GM19099 (cell line): ENCODE measurements around the gene RHEB.

Source experiments
- POLR2A ChIP-seq: IDR thresholded peaks from 3 replicates; pipeline ENCODE4 v1.6.1; 2011; ENCODE audit warnings: low read depth; ENCODE audit not compliant: insufficient read length; ENCODE audit errors: extremely low read depth

RHEB gene

GRCh38 chr7:151472644-151473380, 46.9 kb downstream of the RHEB start:
- no peak for TF ChIP-seq POLR2A

GRCh38 chr7:151470711-151471110, 49.0 kb downstream of the RHEB start:
- no peak for TF ChIP-seq POLR2A

DNA sequence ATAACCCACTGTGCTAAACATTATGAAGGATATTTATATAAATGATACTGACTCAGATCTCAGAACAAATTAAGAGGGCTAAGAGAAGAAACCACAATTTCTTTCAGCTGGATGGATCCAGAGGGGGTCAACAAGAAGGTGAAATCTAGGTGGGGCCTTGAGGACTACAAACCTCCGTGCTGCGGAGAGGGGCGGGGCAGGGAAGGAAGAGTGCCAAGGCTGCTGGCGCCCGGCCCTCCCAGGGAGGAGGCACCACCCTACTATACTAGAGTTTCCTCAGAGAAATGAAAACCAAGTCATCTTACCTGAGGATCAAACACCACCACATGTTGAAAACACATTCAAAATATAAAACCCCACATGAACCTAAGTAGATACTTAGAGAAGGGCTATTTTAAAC, 50.4 kb downstream of the RHEB start:
- TF ChIP-seq POLR2A = no peak

DNA sequence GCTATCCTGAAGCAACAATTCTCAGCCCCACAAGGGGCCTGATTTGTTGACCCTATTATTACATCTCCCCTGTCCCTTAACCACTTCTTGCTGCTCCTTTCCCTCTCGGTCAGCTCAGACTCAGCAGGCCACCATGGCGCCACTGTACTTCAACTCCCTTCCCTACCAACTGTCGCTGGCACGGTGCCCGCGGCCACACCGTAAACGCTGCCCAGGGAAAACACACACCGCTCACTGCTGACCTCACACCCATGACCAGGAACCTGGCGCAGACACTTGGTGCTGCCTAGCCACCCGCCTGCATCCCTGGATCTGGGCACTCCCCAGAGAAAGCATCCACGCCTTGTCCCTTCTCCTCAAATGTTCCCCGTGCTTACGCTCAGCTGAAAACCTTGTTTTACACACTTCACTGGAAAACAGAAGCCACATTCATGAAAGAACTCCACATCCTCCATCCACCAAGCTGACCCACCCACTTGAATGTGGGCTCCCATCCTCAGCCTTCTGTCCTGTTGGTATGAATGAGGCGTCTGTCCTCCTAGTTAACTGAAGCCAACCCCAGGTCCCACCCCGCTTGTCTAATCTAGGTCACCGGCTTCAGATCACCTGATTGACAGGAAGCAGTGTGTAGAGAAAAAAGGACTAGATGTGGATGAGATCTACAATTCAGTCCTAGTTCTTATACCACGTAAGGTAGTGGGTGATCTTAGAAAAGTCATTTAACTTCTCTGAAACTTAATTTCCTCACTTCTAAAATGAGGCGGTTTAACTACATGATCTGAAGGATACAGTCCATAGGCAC, 51.3 kb downstream of the RHEB start:
- TF ChIP-seq POLR2A = no peak

DNA sequence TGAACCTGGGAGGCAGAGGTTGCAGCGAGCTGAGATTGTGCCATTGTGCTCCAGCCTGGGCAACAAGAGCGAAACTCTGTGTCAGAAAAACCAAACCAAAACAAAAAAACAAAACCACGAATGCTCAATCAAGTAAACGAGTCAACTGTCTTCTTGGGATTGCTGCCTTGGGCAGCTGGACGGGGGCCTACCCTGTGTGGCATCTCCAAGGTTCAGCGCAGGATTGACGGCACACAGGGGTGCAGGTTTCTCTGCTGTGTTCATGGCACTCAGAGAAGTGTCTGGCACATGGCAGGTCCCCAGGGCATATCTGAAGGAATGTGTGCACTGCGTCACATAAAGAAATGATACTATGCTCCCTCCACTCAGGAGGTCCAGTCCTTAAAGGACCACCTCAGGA, 54.5 kb downstream of the RHEB start:
- no peak for TF ChIP-seq POLR2A

DNA sequence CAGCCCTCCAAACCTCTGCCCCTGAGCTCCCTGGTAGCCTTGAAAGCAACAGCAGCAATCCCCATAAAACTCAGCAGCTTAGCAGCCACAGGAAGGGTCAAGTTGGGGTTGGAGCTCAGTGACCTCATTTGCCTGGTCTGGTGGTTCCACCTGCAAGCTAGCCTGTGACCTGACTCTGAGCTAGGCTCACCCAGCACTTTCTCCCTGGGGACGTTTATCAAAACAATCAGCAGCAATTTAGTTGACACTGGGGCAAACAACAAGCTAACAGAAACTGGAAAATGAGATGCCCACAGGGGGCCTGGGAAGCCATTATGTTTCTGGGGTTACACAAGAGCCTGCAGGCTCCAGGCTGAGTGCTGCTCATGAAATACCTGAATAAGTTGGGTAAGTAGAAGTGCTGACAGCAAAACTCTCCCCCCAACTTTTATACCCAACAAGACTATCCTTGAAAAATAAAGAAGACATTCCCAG, 57.4 kb downstream of the RHEB start:
- TF ChIP-seq POLR2A = no peak

GRCh38 chr7:151461942-151462230, 57.8 kb downstream of the RHEB start:
- no peak for TF ChIP-seq POLR2A

- no peak for TF ChIP-seq POLR2A
Measured at GRCh38 chr7:151461096-151461941, 58.4 kb downstream of the RHEB start.

GRCh38 chr7:151460474-151460855, 59.2 kb downstream of the RHEB start:
- TF ChIP-seq POLR2A = no peak

DNA sequence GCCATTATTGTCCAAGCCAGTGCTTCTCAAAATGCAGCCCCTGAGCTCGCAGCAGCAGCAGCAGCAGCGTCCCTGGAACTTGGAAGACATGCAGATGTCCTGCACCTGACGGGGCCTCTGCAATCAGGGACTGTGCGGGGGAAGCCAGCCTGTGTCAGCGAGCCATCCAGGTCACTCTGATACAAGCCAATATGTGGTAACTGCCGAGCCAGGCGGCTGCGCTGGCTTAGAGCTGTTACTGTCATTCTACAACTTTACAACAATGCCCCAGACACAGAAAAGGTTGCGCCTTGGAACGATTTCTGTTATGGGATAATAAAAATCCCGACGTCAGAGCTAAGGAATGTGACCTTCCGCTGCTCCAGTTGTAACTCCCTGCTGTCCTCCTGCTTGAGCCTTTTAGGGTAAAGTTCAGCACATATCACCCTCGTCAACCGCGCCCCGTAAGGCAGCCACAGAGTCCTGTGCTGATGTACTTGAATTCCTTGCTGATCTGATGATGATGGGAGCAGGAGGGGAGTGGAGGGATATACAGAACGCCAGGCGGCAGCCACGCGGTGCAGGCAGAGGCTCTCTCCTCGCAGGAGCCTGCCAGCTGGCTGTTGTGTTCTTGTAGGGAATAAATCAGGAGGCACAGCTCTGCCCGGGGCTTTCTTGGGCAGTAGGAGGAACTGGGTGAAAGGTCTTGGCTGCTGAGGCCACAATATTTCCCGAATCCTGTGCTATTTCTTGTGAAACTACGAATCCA, 59.8 kb downstream of the RHEB start:
- no peak for TF ChIP-seq POLR2A

GRCh38 chr7:151457534-151457933, 62.2 kb downstream of the RHEB start:
- TF ChIP-seq POLR2A = no peak

- TF ChIP-seq POLR2A = no peak
Measured at GRCh38 chr7:151456782-151457181, 62.9 kb downstream of the RHEB start.

DNA sequence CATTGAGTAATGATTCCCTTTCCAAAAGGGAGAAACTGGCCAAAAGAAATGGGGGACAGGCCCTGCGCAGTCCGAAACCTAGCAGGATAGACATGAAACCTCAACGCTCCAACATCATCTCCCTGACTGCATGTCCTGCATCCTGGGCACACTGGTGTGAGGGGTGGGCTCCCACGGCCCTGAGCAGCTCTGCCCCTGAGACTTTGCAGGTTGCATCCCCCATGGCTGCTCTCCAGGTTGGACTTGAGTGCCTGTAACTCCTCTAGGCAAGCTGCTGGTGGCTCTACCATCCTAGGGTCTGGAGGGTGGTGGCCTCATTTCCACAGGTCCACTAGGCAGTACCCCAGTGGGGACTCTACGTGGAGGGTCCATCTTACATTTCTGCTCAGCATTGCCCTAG, 63.4 kb downstream of the RHEB start:
- TF ChIP-seq POLR2A = no peak

GRCh38 chr7:151455690-151456089, 64.0 kb downstream of the RHEB start:
- no peak for TF ChIP-seq POLR2A

DNA sequence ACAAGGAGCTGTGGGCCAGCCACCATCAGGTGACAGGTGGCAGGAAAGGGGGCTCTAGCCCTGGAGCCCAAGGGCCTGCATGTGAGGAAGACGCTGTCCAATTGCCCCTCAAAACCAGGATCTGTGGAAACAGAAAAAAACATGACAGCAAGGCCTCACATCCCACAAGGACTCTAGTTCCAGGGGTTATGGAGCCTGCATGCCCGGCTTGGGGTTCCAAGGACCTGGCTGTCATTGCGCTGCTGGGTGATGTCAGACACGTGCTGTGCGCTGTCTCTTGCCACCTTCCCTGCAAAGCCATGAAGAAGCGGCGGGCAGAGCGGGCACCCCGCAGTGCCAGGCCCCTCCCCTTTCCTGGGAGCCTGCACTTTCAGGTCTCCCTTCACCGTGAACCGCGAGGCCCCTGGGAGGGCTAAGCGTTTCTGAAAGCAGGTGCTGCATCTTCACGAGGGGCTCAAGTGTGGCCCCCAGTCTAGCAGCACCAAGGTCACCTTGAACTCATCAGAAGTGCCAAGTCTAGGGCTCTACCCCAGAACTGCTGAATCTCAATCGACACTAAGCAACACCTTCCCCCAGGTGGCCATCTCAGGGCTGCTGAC, 64.7 kb downstream of the RHEB start:
- no peak for TF ChIP-seq POLR2A

DNA sequence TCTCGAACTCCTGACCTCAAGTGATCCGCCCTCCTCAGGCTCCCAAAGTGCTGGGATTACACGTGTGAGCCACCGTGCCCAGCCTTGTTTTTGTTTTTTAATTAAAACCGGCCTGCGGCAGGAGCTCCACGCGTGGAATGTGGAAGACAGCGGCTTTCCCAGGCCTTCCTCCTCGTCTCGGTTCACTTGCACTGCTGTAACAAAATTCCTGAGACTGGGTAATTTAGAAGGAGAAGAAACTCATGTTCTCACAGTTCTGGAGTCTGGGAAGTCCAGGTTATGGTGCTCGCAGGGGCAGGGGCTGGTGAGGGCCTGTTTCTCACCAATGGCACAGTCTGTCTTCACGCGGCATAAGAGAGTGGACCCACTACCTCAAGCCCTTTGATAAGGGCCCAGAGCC, 65.4 kb downstream of the RHEB start:
- no peak for TF ChIP-seq POLR2A
